HG02938 (cell line): ENCODE data around the gene SLAIN1.

ENCODE experiments used
- ATAC-seq: cut with Tn5 transposase; IDR thresholded peaks from one replicate; pipeline ENCODE4 v1.9.1; 2021; ENCODE audit warnings: mild to moderate bottlenecking, moderate library complexity; ENCODE audit not compliant: unreplicated experiment

The SLAIN1 gene

GRCh38 chr13:77749344-77749880 is 51.9 kb downstream of the SLAIN1 start:
- ATAC-seq, result no peak

- peak; percentile 79 for ATAC-seq
Measured at GRCh38 chr13:77751513-77752456, 54.3 kb downstream of the SLAIN1 start.

- no peak for ATAC-seq
Measured at GRCh38 chr13:77752512-77753069, 55.1 kb downstream of the SLAIN1 start.

- ATAC-seq, result no peak
Measured at GRCh38 chr13:77760893-77761292, 63.4 kb downstream of the SLAIN1 start.

- no peak for ATAC-seq
Measured at GRCh38 chr13:77767413-77767812, 69.9 kb downstream of the SLAIN1 start.

GRCh38 chr13:77774181-77774580 is 76.7 kb downstream of the SLAIN1 start:
- no peak for ATAC-seq

- no peak for ATAC-seq
Measured at GRCh38 chr13:77776704-77777103, 79.2 kb downstream of the SLAIN1 start.

GRCh38 chr13:77779552-77780272 is 82.2 kb downstream of the SLAIN1 start:
- ATAC-seq, result peak; percentile 79

GRCh38 chr13:77781808-77782207 is 84.3 kb downstream of the SLAIN1 start:
- no peak for ATAC-seq

GRCh38 chr13:77784515-77784914 is 87.0 kb downstream of the SLAIN1 start:
- no peak for ATAC-seq

- no peak for ATAC-seq
Measured at GRCh38 chr13:77786695-77787287, 89.3 kb downstream of the SLAIN1 start.

- no peak for ATAC-seq
Measured at GRCh38 chr13:77789376-77789775, 91.9 kb downstream of the SLAIN1 start.

GRCh38 chr13:77800219-77800618 is 102.7 kb downstream of the SLAIN1 start:
- ATAC-seq, result no peak

GRCh38 chr13:77806518-77806917 is 109.0 kb downstream of the SLAIN1 start:
- no peak for ATAC-seq

- ATAC-seq, result no peak
Measured at GRCh38 chr13:77807431-77808135, 110.1 kb downstream of the SLAIN1 start.

- peak; percentile 97 for ATAC-seq
Measured at GRCh38 chr13:77810430-77810829, 112.9 kb downstream of the SLAIN1 start.

GRCh38 chr13:77810878-77811277 is 113.4 kb downstream of the SLAIN1 start:
- no peak for ATAC-seq

GRCh38 chr13:77811381-77811780 is 113.9 kb downstream of the SLAIN1 start:
- no peak for ATAC-seq

- ATAC-seq, result no peak
Measured at GRCh38 chr13:77811981-77812380, 114.5 kb downstream of the SLAIN1 start.
